HG02884 (cell line): ENCODE measurements around the gene IQSEC1.

Experiments used
- ATAC-seq: cut with Tn5 transposase; IDR thresholded peaks from one replicate; pipeline ENCODE4 v1.9.1; 2021; ENCODE audit warnings: mild to moderate bottlenecking, moderate library complexity; ENCODE audit not compliant: unreplicated experiment

The IQSEC1 gene

DNA sequence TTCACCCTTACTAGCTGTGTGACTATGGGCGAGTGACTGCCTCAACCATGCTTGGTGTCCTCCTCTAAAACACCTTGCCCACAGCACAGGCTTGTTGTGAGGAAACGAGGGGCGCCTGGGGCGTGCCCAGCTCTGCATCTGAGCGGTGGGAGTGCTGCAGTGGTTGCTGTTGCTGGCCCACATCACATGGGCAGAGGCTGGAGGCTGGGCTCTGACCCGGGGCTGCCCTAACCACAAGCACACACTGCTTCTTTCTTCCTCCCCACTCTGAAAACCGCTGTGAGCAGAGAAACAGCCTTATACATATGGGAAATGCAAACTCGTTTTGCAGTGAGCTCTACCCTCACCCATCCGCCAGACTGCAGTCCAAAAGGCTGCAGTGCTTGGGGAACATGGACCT, 157.1 kb downstream of the IQSEC1 start:
- ATAC-seq, result peak; percentile 65

GRCh38 chr3:12914088-12914487, 159.1 kb downstream of the IQSEC1 start:
- ATAC-seq, result no peak

DNA sequence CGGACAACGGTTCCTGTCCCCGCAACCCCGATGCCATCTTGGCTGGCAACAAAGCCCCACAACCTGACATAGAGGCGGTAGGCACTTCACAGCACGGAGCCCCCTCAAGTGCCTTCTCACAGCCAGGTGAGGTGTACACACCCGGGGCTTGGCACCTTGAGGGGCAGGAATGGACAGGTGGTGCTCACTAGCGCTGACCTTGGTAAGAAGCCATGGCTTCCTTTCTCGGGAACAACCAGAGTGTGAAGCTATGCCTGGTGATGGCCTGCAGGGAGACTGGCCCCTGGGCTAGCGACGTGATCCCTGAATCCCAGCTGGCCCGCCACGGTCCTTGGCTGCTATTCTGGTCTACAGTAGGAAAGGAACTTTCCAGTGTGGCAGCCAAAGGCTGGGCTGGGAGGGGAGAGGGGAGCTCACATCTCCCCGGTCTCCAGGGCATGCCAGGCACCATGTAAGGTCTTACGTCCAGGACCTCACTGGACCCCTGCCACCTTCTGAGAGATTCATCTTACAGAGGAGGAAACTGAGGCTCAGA, 161.3 kb downstream of the IQSEC1 start:
- ATAC-seq, result no peak

GRCh38 chr3:12910356-12911099, 162.7 kb downstream of the IQSEC1 start:
- no peak for ATAC-seq

DNA sequence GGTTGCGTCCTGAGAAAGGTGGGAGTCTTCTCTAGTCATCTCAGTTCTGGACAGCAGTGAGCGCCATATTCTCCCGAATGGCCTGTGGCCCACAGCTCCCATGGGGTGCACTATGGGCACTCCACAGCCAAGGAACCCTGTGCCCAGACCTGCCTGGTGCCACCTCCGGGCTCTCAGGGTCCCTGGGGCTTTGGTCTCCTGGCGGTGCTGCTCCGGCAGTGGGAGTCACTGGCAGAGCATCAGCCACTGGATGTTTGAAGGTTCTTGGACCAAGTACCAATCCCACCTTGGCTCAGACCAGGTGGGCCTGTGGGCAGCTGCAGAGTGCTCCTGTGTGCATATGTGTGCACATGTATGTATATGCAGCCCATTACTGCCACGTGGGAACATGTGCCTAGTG, 163.5 kb downstream of the IQSEC1 start:
- no peak for ATAC-seq

DNA sequence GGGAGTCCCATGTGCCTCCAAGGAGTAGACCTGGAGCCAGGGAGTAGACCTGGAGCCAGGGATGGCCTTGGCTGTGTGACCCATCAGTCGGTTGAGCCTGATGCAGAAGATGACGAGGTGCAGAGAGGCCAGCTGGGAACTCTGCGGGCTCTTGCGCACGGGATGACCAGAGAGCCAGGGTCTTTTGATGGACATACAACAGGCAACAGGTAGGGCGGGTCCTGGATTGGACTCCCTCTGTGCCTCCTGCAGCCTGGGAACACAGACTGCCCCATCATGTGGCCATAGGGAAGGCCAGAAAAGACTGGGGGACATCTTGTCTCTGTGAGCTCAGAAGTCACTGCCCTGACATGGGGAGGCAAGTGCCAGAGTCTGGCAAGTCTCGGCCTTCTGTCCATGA, 164.4 kb downstream of the IQSEC1 start:
- ATAC-seq, result no peak

- ATAC-seq, result no peak
These were observed 165.0 kb downstream of the IQSEC1 start for GRCh38 chr3:12908136-12908730.

- ATAC-seq, result no peak
These were observed 165.5 kb downstream of the IQSEC1 start for GRCh38 chr3:12907729-12908128.

- no peak for ATAC-seq
These were observed 165.9 kb downstream of the IQSEC1 start for GRCh38 chr3:12907296-12907695.

DNA sequence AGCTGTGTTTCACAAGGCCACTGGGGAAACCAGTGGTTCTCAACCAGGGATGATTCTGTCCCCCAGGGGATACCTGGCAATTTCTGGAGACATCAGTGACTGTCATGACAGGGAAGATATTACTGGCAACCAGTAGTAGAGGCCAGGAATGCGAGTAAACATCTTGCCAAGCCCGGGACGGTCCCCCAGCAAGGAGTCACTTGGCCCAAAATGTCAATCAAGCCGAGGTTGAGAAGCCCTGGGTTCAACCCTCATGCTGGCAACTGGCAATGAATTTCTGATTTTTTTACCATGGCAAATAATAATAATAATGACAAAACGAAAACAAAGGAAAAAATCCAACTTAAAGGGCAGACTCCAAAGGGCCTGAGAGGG, 166.3 kb downstream of the IQSEC1 start:
- ATAC-seq, result no peak

DNA sequence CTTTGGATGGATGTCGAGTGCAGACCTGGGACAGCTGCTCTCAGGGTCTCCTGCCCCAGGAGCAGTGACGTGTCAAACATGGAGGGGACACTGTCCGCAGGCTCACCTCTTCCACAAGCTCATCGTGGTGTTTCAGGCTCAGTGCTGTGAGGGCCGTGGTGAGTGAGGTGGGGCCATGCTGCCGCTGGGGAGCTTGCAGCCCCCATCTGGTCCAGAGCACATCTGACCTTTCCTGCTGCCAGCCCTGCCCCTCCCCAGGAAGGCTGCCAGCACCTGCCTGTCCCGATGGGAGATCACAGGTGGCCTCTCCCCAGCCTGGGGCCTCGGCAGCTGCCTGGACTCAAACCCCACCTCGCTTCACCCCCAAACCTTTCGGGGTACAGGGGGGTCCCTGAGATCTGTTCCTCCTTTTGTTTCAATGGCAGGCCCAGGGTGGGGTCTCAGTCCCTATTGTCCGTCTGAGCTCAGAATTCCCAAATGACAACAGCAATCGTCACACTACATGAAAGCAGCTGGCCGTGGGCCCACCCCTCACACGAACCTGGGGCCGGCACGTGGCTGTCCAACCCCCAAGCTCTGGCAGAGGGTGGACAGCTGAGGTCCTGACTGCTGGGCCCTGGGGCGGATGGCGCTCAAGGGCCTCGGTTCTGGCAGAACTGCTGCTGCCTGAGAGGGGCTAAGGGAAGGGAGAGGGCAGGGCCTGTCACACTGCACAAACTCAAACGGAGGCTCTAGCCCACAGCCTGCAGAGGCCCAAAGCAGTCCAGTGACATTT, 166.9 kb downstream of the IQSEC1 start:
- ATAC-seq, result no peak

DNA sequence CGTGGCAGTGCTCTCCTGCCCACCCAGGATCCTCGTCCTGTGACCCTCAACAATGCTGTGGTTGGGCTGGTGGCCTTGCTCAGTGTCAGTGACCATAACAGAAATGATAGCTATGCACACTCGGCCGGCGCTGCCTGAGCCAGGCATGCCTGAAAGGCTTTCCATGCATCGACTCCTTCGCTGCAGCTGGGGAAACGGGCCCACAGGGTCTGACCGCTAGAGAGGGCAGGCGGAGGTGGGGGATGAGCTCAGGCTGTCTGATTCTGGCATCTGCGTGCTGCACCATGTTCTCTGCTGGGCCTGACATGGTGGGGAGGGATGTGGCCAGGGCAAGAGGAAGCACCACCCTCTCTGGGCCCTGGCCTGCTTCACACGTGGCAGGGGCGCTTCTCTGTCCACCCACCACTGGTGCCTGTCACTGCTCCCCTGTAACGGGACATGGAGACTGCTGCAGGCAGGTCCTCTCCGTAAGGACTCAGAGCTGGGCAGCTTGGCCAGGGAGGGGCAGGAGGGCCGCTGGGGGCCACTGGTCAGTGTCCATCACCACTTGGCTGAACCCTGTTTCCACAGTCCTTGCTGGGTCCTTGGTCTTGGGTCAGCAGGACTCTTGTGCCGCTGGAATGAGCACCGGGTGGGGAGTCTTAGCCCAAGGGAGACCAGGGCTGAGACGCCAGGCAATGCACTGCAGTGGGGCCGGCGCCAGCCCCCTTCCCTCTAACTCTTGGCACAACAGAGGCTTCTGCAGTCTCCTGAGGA, 167.7 kb downstream of the IQSEC1 start:
- ATAC-seq, result no peak

- ATAC-seq, result no peak
These were observed 168.3 kb downstream of the IQSEC1 start for GRCh38 chr3:12904951-12905315.

DNA sequence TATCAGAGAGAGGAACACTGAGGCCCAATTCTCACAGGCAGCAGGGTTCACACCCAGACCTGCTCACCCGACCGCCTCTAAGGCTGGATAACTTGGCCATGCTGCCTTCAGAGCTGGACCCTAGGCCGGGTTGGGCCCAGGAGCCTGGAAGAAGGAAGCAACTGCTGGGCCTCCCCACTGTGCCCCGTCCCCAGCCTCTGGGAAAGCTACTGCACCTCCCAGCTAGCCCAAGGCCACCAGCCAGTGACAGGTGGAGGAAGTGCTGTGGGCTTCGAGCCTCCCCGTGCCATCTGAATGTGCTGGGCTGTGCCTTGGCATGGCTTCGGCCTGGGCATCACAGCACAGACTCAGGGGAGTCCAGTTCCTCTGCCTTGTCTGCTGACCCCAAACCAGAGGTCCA, 169.3 kb downstream of the IQSEC1 start:
- ATAC-seq, result no peak

GRCh38 chr3:12903000-12903800, 170.0 kb downstream of the IQSEC1 start:
- ATAC-seq, result no peak

GRCh38 chr3:12902181-12902999, 170.8 kb downstream of the IQSEC1 start:
- no peak for ATAC-seq

DNA sequence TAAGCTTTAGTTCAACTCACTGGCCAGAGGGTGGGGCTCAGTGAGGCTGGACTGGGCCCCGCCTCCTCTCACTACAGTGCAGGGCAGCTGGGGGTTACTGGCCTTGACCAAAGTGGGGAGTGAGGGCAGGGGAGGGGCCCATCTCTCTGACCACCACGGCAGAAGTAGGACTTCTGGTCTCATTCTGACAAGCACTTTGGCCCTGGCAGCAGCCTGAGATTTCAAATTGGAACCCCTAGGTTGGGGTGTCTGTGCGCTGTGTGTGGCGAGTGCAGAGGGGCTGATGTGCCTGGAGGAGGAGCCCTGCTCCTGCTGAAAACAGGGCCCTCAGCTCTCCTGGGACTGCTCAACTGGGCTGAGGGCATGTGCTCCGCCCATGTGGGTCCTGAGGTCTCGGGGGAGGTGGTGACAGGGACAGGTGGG, 171.6 kb downstream of the IQSEC1 start:
- ATAC-seq, result no peak

DNA sequence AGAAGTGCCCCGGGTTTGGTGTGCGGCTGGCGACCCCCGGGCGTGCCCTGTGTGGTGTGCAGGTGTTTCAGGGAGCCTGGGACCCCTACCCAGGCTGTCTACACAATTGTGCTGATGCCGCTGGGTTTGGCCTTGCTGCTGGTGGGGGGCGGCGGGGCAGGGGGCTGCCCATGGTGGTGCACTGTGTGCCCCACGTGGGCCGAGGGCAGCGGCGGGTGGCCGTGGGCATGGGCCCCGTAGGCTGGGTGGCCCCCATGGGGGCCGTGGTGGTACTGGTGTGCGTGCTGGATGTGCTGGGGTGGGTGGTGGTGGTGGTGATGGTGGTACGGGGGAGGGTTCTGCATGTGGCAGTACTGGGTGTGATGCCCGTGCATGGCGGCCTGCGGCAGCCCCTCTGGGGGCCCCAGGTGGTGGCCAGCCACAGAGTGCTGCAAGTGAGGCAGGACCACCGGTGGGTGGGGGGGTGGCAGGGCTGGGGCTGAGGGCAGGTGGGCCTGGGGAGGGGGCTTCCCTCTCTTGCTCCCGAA, 172.3 kb downstream of the IQSEC1 start:
- no peak for ATAC-seq
